Sigmoid colon (tissue), 7 donors: ENCODE data around the gene DDIT4. TPM values are rescaled to one million over a fixed set of nuclear protein-coding genes. Genes with fewer than 3 reads are reported as not detected.
"Not testable (repeated sequence)": the region's sequence is repeated elsewhere in the genome, so short reads cannot be mapped to it uniquely, and the experiment has no call there.

ENCODE experiments used
- DNase-seq: peaks from one replicate; pipeline ENCODE4 v3.0.0-alpha.2; 2019
- H3K27ac ChIP-seq, 4 donors: fragments of 200-600 bp; sonication (generic); one replicate each; pipeline ENCODE4 v1.5.1; 2016 to 2019; ENCODE audit warnings: mild to moderate bottlenecking in 1 of 4
- H3K27me3 ChIP-seq, 3 donors: fragments of 200-600 bp; sonication (generic); one replicate each; pipeline ENCODE4 v1.5.1; 2019; ENCODE audit warnings: mild to moderate bottlenecking in 1 of 3
- H3K36me3 ChIP-seq, 4 donors: fragments of 200-600 bp; sonication (generic); one replicate each; pipeline ENCODE4 v1.5.1; 2016 to 2019
- H3K4me1 ChIP-seq, 4 donors: fragments of 200-600 bp; sonication (generic); one replicate each; pipeline ENCODE4 v1.5.1; 2017 to 2019
- H3K4me3 ChIP-seq, 4 donors: fragments of 200-600 bp; sonication (generic); one replicate each; pipeline ENCODE4 v1.5.1; 2017 to 2019; ENCODE audit warnings: mild to moderate bottlenecking in 2 of 4, moderate library complexity in 1 of 4
- H3K9me3 ChIP-seq, 4 donors: fragments of 200-600 bp in 3 of 4; sonication (generic) in 3 of 4; one replicate each; pipeline versions ENCODE4 v1.5.1 to v1.6.1; 2013 to 2019
- CTCF ChIP-seq, 4 experiments: fragments of 450-650 bp in 3 of 4; fragments of 200-600 bp in 1 of 4; IDR thresholded peaks; one replicate each; pipeline ENCODE4 v1.5.1; 2016 to 2019; ENCODE audit warnings: antibody characterized with exemption in 4 of 4, mild to moderate bottlenecking in 3 of 4, moderate library complexity in 2 of 4
- EP300 ChIP-seq, 4 donors: sonication (generic); formaldehyde crosslinking; IDR thresholded peaks; one replicate each; pipeline ENCODE4 v1.6.1; 2017; ENCODE audit warnings: antibody characterized with exemption in 4 of 4
- POLR2A ChIP-seq, 2 donors: fragments of 450-650 bp; IDR thresholded peaks; one replicate each; pipeline ENCODE4 v1.6.1; 2016; ENCODE audit warnings: antibody characterized with exemption in 2 of 2, mild to moderate bottlenecking in 2 of 2, moderate library complexity in 2 of 2
- POLR2AphosphoS5 ChIP-seq, 4 donors: sonication (generic); formaldehyde crosslinking; IDR thresholded peaks; one replicate each; pipeline ENCODE4 v1.6.1; 2017; ENCODE audit warnings: antibody characterized with exemption in 4 of 4
- WGBS, 2 donors: extraction: QIAGEN DNeasy Blood & Tissue Kit; methylation state at CpG; one replicate each; pipeline ENCODE4 v1.1.7; 2013; 5-methylcytosine and 5-hydroxymethylcytosine counted together
- intact Hi-C: fragments of 100-400 bp; cut with DNase I; formaldehyde crosslinking; loops from one replicate; pipeline ENCODE4 v1.15.1; 2023
- polyA plus RNA-seq, 3 donors: library from polyadenylated mRNA; stranded (reverse); fragments of 200-250 nt; gene quantifications; one replicate each; pipeline ENCODE4 v1.2.3, GENCODE V29; 2013
- total RNA-seq, 4 donors: library from RNA; depleted of rRNA; stranded (reverse); fragments of >200 nt; gene quantifications; one replicate each; pipeline ENCODE4 v1.1.0, GENCODE V29; 2016
- donor health status: healthy with polysubstance abuse.
- donor health status: Bipolar disorder and iron deficiency.
- donor health status: healthy.

The DDIT4 gene
- 100 to 1,000 TPM in 2 of 4 donors, 10 to 100 TPM in 2; 77.2 to 202 (median 133) TPM for total RNA-seq
- 100 to 1,000 TPM in 1 of 3 donors, 10 to 100 TPM in 2; 71.5 to 413 (median 85.3) TPM for polyA plus RNA-seq

- WGBS, 2 donors: 0 to 1% methylated on average over 67 of the region's 67 CpGs
- DNase-seq: peak; percentile 100
- intact Hi-C loops: loop anchor here (1.0 to 2.0 kb wide), 5 partner anchors 23 to 63 kb away; partner anchors contain the start of genes ANAPC16 and ASCC1
Measured at GRCh38 chr10:72273410-72274212, at the start of gene DDIT4. DDIT4 (plus strand) TSS chr10:72273924; CDS start chr10:72274217, 293 bp downstream.

GRCh38 chr10:72224191-72224590 is 49.5 kb upstream of the DDIT4 start:
- H3K27me3 ChIP-seq, H3K9me3 ChIP-seq, intact Hi-C loops, H3K4me3 ChIP-seq: not testable (repeated sequence)
- WGBS, 2 donors: 93 to 94% methylated on average over 6 of the region's 6 CpGs
- peak; percentile 43 for DNase-seq
- H3K4me1 ChIP-seq: peaks cover 0 to 45% (median 36%) of the 10 kb centered on the region in 4 donors
- peaks cover 0 to 36% (median 4%) of the 10 kb centered on the region in 4 donors for H3K36me3 ChIP-seq
- peak overlapping the region; percentile 68 to 76 (median 72) for H3K27ac ChIP-seq

More at GRCh38 chr10:72273410-72274212, at the start of gene DDIT4:
- Histone ChIP-seq H3K27me3 (no peaks in the 10 kb centered on the region), H3K27ac (peak within 1 kb of the TSS; percentile 96 to 99 (median 97)), H3K4me1 (peaks cover 0 to 32% (median 29%) of the 10 kb centered on the region in 4 donors), H3K9me3 (no peaks in the 10 kb centered on the region), H3K4me3 (peak within 1 kb of the TSS; percentile 76 to 90 (median 81)), H3K36me3 (peaks cover 9 to 23% (median 15%) of the 10 kb centered on the region in 4 donors)
- TF ChIP-seq CTCF (IDR thresholded peaks at IDR 0.05) (no peak), EP300 (IDR thresholded peaks at IDR 0.05) (peak in 2 of 4 donors; percentile 53 to 67), POLR2A (IDR thresholded peaks at IDR 0.05) (peak; percentile 97 to 100), POLR2AphosphoS5 (IDR thresholded peaks at IDR 0.05) (peak; percentile 99 to 100 (median 100))

GRCh38 chr10:72226418-72227027 is 47.2 kb upstream of the DDIT4 start:
- H3K4me1 ChIP-seq: peaks cover 0 to 41% (median 35%) of the 10 kb centered on the region in 4 donors
- intact Hi-C loops: no loop called here

GRCh38 chr10:72227826-72228225 is 45.9 kb upstream of the DDIT4 start:
- H3K36me3 ChIP-seq: peaks cover 0 to 52% (median 8%) of the 10 kb centered on the region in 4 donors
- H3K4me1 ChIP-seq: peaks cover 0 to 33% (median 28%) of the 10 kb centered on the region in 4 donors
- intact Hi-C loops: no loop called here
- peak overlapping the region; percentile 49 to 64 (median 62) for H3K27ac ChIP-seq
- no peaks in the 10 kb centered on the region for H3K27me3 ChIP-seq
- no peak overlapping the region for H3K4me3 ChIP-seq
- peak; percentile 13 for DNase-seq
- TF ChIP-seq POLR2AphosphoS5 (IDR thresholded peaks at IDR 0.05): no peak
- no peak for TF ChIP-seq CTCF (IDR thresholded peaks at IDR 0.05)
- no peak for TF ChIP-seq POLR2A (IDR thresholded peaks at IDR 0.05)
- no peak for TF ChIP-seq EP300 (IDR thresholded peaks at IDR 0.05)
- 82 to 91% methylated on average over 6 of the region's 6 CpGs for WGBS, 2 donors
- no peaks in the 10 kb centered on the region for H3K9me3 ChIP-seq

More at GRCh38 chr10:72226418-72227027, 47.2 kb upstream of the DDIT4 start:
- Histone ChIP-seq H3K9me3 (no peaks in the 10 kb centered on the region), H3K4me3 (no peak overlapping the region), H3K36me3 (peaks cover 0 to 41% (median 7%) of the 10 kb centered on the region in 4 donors), H3K27me3 (no peaks in the 10 kb centered on the region), H3K27ac (peak overlapping the region in 1 of 4 donors; percentile 11)
- DNase-seq: peak; percentile 29
- TF ChIP-seq POLR2AphosphoS5 (IDR thresholded peaks at IDR 0.05) (no peak), CTCF (IDR thresholded peaks at IDR 0.05) (no peak)
- 73 to 87% methylated on average over 6 of the region's 6 CpGs for WGBS, 2 donors

- Histone ChIP-seq H3K27ac (peak overlapping the region; percentile 49 to 64 (median 62)), H3K27me3 (no peaks in the 10 kb centered on the region), H3K4me3 (no peak overlapping the region), H3K4me1 (peaks cover 0 to 29% (median 23%) of the 10 kb centered on the region in 4 donors), H3K36me3 (peaks cover 4 to 57% (median 10%) of the 10 kb centered on the region in 4 donors), H3K9me3 (no peaks in the 10 kb centered on the region)
- intact Hi-C loops: no loop called here
- TF ChIP-seq POLR2A (IDR thresholded peaks at IDR 0.05): no peak
- TF ChIP-seq POLR2AphosphoS5 (IDR thresholded peaks at IDR 0.05): no peak
- TF ChIP-seq EP300 (IDR thresholded peaks at IDR 0.05): no peak
- no peak for TF ChIP-seq CTCF (IDR thresholded peaks at IDR 0.05)
- 78 to 79% methylated on average over 2 of the region's 2 CpGs for WGBS, 2 donors
- DNase-seq: no peak
Measured at GRCh38 chr10:72228318-72228751, 45.4 kb upstream of the DDIT4 start.
